Ovary (tissue), 9 donors: ENCODE measurements around the gene APOE. TPM values are rescaled to one million over a fixed set of nuclear protein-coding genes. Genes with fewer than 3 reads are reported as not detected.

Experiments used
- DNase-seq, 5 donors: peaks; one replicate each; pipeline ENCODE4 v3.0.0-alpha.2; 2019 to 2020
- H3K27ac ChIP-seq, 2 donors: fragments of 200-600 bp; one replicate each; pipeline versions ENCODE4 v1.5.1 to v1.8.0; 2019 to 2022
- H3K27me3 ChIP-seq: fragments of 200-600 bp; one replicate; pipeline ENCODE4 v1.8.0; 2022
- H3K36me3 ChIP-seq: fragments of 200-600 bp; sonication (generic); one replicate; pipeline ENCODE4 v1.5.1; 2019
- H3K4me1 ChIP-seq: one replicate; pipeline ENCODE4 v1.8.1; 2013; ENCODE audit warnings: mild to moderate bottlenecking, moderate library complexity; ENCODE audit not compliant: insufficient read depth
- H3K4me3 ChIP-seq: fragments of 200-600 bp; sonication (generic); one replicate; pipeline ENCODE4 v1.5.1; 2017
- H3K9me3 ChIP-seq, 2 donors: fragments of 200-600 bp in 1 of 2; sonication (generic) in 1 of 2; one replicate each; pipeline versions ENCODE4 v1.5.1 to v1.8.1; 2013 to 2019; ENCODE audit warnings: mild to moderate bottlenecking in 1 of 2, moderate library complexity in 1 of 2
- EP300 ChIP-seq: sonication (generic); formaldehyde crosslinking; IDR thresholded peaks from one replicate; pipeline ENCODE4 v1.6.1; 2017; ENCODE audit warnings: antibody characterized with exemption
- POLR2A ChIP-seq: fragments of 450-650 bp; IDR thresholded peaks from one replicate; pipeline ENCODE4 v1.6.1; 2017; ENCODE audit warnings: antibody characterized with exemption, mild to moderate bottlenecking, moderate library complexity
- WGBS, 3 donors: extraction: QIAGEN DNeasy Blood & Tissue Kit in 1 of 3; methylation state at CpG; one replicate each; pipeline versions ENCODE4 v1.1.5 to v1.1.7; 2013 to 2017; 5-methylcytosine and 5-hydroxymethylcytosine counted together
- intact Hi-C, 4 donors: fragments of 100-400 bp; cut with DNase I; formaldehyde crosslinking; loops; one replicate each; pipeline versions ENCODE4 v1.11.0 to v1.15.1; 2022 to 2023
- polyA plus RNA-seq, 2 donors: library from polyadenylated mRNA; stranded (reverse); fragments of 200-250 nt in 1 of 2; fragments of 350-450 nt in 1 of 2; fragmentation: Illumina TruSeq in 1 of 2; extraction: RNeasy Lipid Tissue Mini Kit (QIAGEN cat#74804) in 1 of 2; gene quantifications; one replicate each; pipeline ENCODE4 v1.2.3, GENCODE V29; 2013 to 2014
- total RNA-seq, 7 donors: library from RNA; depleted of rRNA in 2 of 7; stranded (reverse); fragments of >200 nt in 2 of 7; fragmentation: NEBNext Ultra II Directional in 3 of 7; extraction: Animal tissue kit (Norgen Biotek cat#: 25700) in 3 of 7; gene quantifications; one replicate each; pipeline versions ENCODE4 v1.1.0 to v1.2.4, GENCODE V29; 2016 to 2023
- TF ChIP-seq, protein P1 (sequence below), 3 donors: fragments of 450-650 bp in 2 of 3; fragments of 200-600 bp in 1 of 3; IDR thresholded peaks; one replicate each; pipeline versions ENCODE4 v1.5.1 to v1.8.0; 2016 to 2022; ENCODE audit warnings: antibody characterized with exemption in 3 of 3, mild to moderate bottlenecking in 1 of 3
- donor health status: DM: no; HTN: no; CAD: no; lungs with moderate emphysema.
- donor health status: DM: no; HTN: no; CAD: no.
- donor health status: Bipolar disorder and iron deficiency.
- donor health status: DM: yes; HTN: yes; CAD: no.
- donor health status: DM: no; HTN: no; CAD: no.
- donor health status: DM: yes; HTN: yes; CAD: no.

APOE gene
- total and polyA plus RNA-seq, 9 donors = 124 to 934 (median 455) TPM

DNA sequence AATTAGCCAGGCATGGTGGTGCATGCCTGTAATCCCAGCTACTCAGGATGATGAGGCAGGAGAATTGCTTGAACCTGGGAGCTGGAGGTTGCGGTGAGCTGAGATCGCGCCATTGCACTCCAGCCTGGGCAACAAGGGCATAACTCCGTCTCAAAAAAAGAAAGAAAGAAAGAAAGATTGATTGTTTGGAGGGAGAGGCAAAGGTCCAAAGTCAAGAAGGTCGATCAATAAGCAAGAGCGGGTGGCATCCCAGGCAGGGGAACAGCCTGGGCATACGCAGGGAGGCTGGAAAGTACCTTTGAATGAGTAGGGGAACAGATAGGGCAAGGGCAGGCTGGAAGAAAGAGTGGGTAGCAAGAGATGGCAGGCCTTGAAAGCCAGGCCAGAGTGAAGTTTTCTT lies 24.5 kb downstream of the APOE start:
- 90 to 91% (median 90%) methylated on average over 7 of the region's 7 CpGs for WGBS, 3 donors
- Histone ChIP-seq H3K36me3 (no peaks in the 10 kb centered on the region), H3K4me3 (no peak overlapping the region), H3K9me3 (no peaks in the 10 kb centered on the region), H3K27me3 (no peaks in the 10 kb centered on the region), H3K4me1 (peaks cover 9% of the 10 kb centered on the region), H3K27ac (no peak overlapping the region)
- intact Hi-C loops = no loop called here
- TF ChIP-seq EP300 (no peak), POLR2A (no peak)
- TF ChIP-seq, protein P1, sequence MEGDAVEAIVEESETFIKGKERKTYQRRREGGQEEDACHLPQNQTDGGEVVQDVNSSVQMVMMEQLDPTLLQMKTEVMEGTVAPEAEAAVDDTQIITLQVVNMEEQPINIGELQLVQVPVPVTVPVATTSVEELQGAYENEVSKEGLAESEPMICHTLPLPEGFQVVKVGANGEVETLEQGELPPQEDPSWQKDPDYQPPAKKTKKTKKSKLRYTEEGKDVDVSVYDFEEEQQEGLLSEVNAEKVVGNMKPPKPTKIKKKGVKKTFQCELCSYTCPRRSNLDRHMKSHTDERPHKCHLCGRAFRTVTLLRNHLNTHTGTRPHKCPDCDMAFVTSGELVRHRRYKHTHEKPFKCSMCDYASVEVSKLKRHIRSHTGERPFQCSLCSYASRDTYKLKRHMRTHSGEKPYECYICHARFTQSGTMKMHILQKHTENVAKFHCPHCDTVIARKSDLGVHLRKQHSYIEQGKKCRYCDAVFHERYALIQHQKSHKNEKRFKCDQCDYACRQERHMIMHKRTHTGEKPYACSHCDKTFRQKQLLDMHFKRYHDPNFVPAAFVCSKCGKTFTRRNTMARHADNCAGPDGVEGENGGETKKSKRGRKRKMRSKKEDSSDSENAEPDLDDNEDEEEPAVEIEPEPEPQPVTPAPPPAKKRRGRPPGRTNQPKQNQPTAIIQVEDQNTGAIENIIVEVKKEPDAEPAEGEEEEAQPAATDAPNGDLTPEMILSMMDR (IDR thresholded peaks at IDR 0.05) = no peak
- DNase-seq = no peak

DNA sequence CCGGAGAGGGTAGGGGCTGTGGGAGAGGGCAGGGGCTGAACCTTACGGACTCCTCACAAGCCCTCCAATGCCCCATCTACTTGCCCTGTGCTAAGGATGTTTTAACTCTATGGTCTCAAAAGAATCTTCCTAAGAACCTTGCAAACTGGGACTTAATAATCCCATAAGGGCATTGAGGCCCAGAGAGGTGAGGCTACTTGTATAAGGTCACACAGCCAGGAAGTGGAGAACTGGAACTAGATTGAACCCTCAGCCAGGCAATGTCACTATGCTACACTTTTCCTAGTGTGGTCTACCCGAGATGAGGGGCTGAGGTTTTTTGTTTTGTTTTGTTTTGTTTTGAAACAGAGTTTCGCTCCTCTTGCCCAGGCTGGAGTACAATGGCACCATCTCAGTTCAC lies 25.9 kb downstream of the APOE start:
- TF ChIP-seq, protein P1 (IDR thresholded peaks at IDR 0.05) = no peak
- TF ChIP-seq EP300 (no peak), POLR2A (no peak)
- Histone ChIP-seq H3K27ac (no peak overlapping the region), H3K36me3 (no peaks in the 10 kb centered on the region), H3K4me1 (peaks cover 7% of the 10 kb centered on the region), H3K9me3 (no peaks in the 10 kb centered on the region), H3K4me3 (no peak overlapping the region), H3K27me3 (no peaks in the 10 kb centered on the region)
- 88 to 92% (median 90%) methylated on average over 4 of the region's 4 CpGs for WGBS, 3 donors
- no peak for DNase-seq
- intact Hi-C loops = no loop called here

DNA sequence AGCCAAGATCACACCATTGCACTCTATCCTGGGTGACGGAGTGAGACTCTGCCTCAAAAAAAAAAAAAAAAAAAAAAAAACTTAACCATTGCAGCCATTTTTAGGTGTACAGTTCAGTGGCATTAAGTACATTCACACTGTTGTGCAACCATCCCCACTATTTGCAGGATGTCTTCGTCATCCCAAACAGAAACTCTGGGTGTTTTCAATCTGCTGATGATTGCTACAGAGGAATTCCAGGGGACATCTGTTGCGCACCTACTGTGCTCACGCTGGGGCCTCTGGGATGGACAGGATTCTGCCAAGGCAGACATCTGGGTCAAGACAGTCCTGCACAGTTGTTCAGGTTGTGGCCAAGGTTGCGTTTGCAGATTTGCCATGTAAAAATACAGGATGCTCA lies 34.1 kb downstream of the APOE start:
- H3K9me3 ChIP-seq = no peaks in the 10 kb centered on the region
- intact Hi-C loops = no loop called here
- 71 to 86% (median 76%) methylated on average over 5 of the region's 5 CpGs for WGBS, 3 donors
- TF ChIP-seq, protein P1 (IDR thresholded peaks at IDR 0.05) = no peak
- TF ChIP-seq POLR2A (no peak), EP300 (no peak)
- H3K36me3 ChIP-seq = no peaks in the 10 kb centered on the region
- no peak overlapping the region for H3K27ac ChIP-seq
- H3K4me1 ChIP-seq = peaks cover 4% of the 10 kb centered on the region
- H3K4me3 ChIP-seq = no peak overlapping the region
- no peak for DNase-seq
- H3K27me3 ChIP-seq = no peaks in the 10 kb centered on the region

DNA sequence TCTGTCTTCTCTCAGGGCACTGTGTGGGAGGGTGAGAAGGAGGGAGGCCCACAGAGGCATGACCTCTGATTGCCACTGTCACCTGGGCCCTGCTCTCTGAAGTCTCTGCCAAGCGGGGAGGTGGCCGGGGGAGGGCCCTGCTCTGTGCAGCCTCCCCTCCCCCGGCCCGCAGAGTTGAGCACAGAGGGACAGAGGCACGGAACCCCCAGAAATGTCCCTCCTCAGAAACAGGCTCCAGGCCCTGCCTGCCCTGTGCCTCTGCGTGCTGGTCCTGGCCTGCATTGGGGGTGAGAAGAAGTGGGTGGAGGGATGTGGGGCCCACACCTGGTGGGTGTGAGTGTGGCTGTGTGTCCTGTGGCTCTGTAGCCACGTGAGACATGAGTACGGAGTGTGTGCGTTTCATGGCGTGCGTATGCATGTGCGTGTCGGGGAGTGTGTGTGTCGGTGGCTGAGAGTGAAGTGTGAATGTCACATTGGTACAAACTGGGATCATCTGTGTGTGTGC lies 36.5 kb downstream of the APOE start, which contains the start of gene APOC4:
Gene APOC4, plus strand, starts transcription at position 171 of the 505 bp plus-strand sequence. Its CDS starts 41 bp downstream, at position 212.
- no peak within 1 kb of the TSS for H3K27ac ChIP-seq
- WGBS, 3 donors = 78 to 86% (median 81%) methylated on average over 14 of the region's 14 CpGs
- no peak within 1 kb of the TSS for H3K4me3 ChIP-seq
- no peaks in the 10 kb centered on the region for H3K27me3 ChIP-seq
- H3K36me3 ChIP-seq = no peaks in the 10 kb centered on the region
- TF ChIP-seq EP300 (no peak), POLR2A (no peak)
- TF ChIP-seq, protein P1 (IDR thresholded peaks at IDR 0.05) = no peak
- no peaks in the 10 kb centered on the region for H3K4me1 ChIP-seq
- no peak for DNase-seq
- no peaks in the 10 kb centered on the region for H3K9me3 ChIP-seq
- intact Hi-C loops = no loop called here
